HepG2 (cell line): Measurements from ENCODE around the gene BCAM. TPM values are rescaled to one million over a fixed set of nuclear protein-coding genes. Genes with fewer than 3 reads are reported as not detected.

Source experiments
- FOXO4 ChIP-seq: sonication (generic); formaldehyde crosslinking; conservative IDR thresholded peaks from 2 replicates; pipeline ENCODE4 v1.8.1; 2023; ENCODE audit warnings: missing genetic modification reagents
- NFIB ChIP-seq: sonication (generic); formaldehyde crosslinking; IDR thresholded peaks from 2 replicates; pipeline ENCODE4 v1.9.0; 2021; ENCODE audit warnings: missing genetic modification reagents, mild to moderate bottlenecking, borderline replicate concordance
- POLR2A ChIP-seq, 2 experiments: IDR thresholded peaks; 2 replicates each; pipeline ENCODE4 v1.6.1; 2011; ENCODE audit warnings: low read depth in 2 of 2, low read length in 2 of 2, mild to moderate bottlenecking in 1 of 2, moderate library complexity in 1 of 2; ENCODE audit not compliant: insufficient read depth in 1 of 2
- WIZ ChIP-seq: sonication (generic); formaldehyde crosslinking; IDR thresholded peaks from 2 replicates; pipeline ENCODE4 v1.5.1; 2020; ENCODE audit warnings: mild to moderate bottlenecking, missing genetic modification reagents
- ZBTB10 ChIP-seq: sonication (generic); formaldehyde crosslinking; IDR thresholded peaks from 2 replicates; pipeline ENCODE4 v1.4.0; 2020; ENCODE audit warnings: missing genetic modification reagents, borderline replicate concordance
- ZC3H4 ChIP-seq: sonication (generic); formaldehyde crosslinking; IDR thresholded peaks from 2 replicates; pipeline ENCODE4 v1.4.0; 2020; ENCODE audit warnings: missing genetic modification reagents, borderline replicate concordance
- ZNF160 ChIP-seq: sonication (generic); formaldehyde crosslinking; IDR thresholded peaks from 2 replicates; pipeline ENCODE4 v1.8.0; 2022; ENCODE audit warnings: mild to moderate bottlenecking, inconsistent platforms, missing genetic modification reagents
- ZNF282 ChIP-seq: fragments of 450-650 bp; IDR thresholded peaks from 2 replicates; pipeline ENCODE4 v1.6.1; 2018; ENCODE audit not compliant: partially characterized antibody
- ZNF556 ChIP-seq: sonication (generic); formaldehyde crosslinking; IDR thresholded peaks from 2 replicates; pipeline ENCODE4 v1.4.0; 2020; ENCODE audit warnings: mild to moderate bottlenecking, missing genetic modification reagents, borderline replicate concordance
- ZNF605 ChIP-seq: sonication (generic); formaldehyde crosslinking; IDR thresholded peaks from 2 replicates; pipeline ENCODE4 v1.8.0; 2022; ENCODE audit warnings: mild to moderate bottlenecking, missing genetic modification reagents
- polyA plus RNA-seq, 8 experiments: library from polyadenylated mRNA; depleted of rRNA in 3 of 8; stranded (reverse) in 7 of 8; unstranded in 1 of 8; fragments of >200 nt; fragmentation: Illumina TruSeq in 4 of 8; extraction: Trizol in 4 of 8; gene quantifications; 2 replicates each; pipeline versions ENCODE4 v1.2.1 to v1.2.3, GENCODE V29; 2011 to 2016; ENCODE audit warnings: low read depth in 4 of 8, missing spikeins in 1 of 8, mixed read lengths in 1 of 8; ENCODE audit not compliant: insufficient read depth in 1 of 8
- total RNA-seq, 5 experiments: library from RNA; depleted of rRNA; stranded (reverse); fragments of >200 nt; fragmentation: Illumina TruSeq; extraction: Trizol; gene quantifications; 2 replicates each; pipeline ENCODE4 v1.2.3, GENCODE V29; 2016; ENCODE audit warnings: low read depth in 1 of 5
- TF ChIP-seq, protein P1 (sequence below): sonication (generic); formaldehyde crosslinking; IDR thresholded peaks from 2 replicates; pipeline ENCODE4 v1.5.1; 2020; ENCODE audit warnings: mild to moderate bottlenecking, missing genetic modification reagents, borderline replicate concordance
- TF ChIP-seq, protein P2 (sequence below): fragments of 450-650 bp; IDR thresholded peaks from 2 replicates; pipeline ENCODE4 v1.6.1; 2017
- TF ChIP-seq, protein P3 (sequence below): fragments of 450-650 bp; IDR thresholded peaks from 2 replicates; pipeline ENCODE4 v1.6.1; 2017; ENCODE audit warnings: mild to moderate bottlenecking

Gene BCAM
- total and polyA plus RNA-seq, 2 of the 13 experiments (the other 11 are each of a cell fraction or from before 2014, with no cell fraction given) = 51.2 to 62.7 TPM

GRCh38 chr19:44812142-44812718, 3.3 kb downstream of the BCAM start (continued):
- TF ChIP-seq FOXO4 (CRISPR knock-in tag) (no peak), ZNF282 (no peak), ZNF160 (CRISPR knock-in tag) (no peak), ZNF556 (peak; percentile 20; the same call in 1 of the 2 replicates), POLR2A (IDR thresholded peaks at IDR 0.05; ENCODE audit: insufficient read depth in 1 of 2, low read depth in 2 of 2, low read length in 2 of 2) (peak in 1 of 2 experiments; percentile 38; a peak in 1 of 4 replicates), NFIB (CRISPR knock-in tag) (no peak), ZC3H4 (CRISPR knock-in tag) (no peak), ZBTB10 (CRISPR knock-in tag) (no peak), ZNF605 (CRISPR knock-in tag) (no peak), WIZ (no peak)
- TF ChIP-seq, protein P1, sequence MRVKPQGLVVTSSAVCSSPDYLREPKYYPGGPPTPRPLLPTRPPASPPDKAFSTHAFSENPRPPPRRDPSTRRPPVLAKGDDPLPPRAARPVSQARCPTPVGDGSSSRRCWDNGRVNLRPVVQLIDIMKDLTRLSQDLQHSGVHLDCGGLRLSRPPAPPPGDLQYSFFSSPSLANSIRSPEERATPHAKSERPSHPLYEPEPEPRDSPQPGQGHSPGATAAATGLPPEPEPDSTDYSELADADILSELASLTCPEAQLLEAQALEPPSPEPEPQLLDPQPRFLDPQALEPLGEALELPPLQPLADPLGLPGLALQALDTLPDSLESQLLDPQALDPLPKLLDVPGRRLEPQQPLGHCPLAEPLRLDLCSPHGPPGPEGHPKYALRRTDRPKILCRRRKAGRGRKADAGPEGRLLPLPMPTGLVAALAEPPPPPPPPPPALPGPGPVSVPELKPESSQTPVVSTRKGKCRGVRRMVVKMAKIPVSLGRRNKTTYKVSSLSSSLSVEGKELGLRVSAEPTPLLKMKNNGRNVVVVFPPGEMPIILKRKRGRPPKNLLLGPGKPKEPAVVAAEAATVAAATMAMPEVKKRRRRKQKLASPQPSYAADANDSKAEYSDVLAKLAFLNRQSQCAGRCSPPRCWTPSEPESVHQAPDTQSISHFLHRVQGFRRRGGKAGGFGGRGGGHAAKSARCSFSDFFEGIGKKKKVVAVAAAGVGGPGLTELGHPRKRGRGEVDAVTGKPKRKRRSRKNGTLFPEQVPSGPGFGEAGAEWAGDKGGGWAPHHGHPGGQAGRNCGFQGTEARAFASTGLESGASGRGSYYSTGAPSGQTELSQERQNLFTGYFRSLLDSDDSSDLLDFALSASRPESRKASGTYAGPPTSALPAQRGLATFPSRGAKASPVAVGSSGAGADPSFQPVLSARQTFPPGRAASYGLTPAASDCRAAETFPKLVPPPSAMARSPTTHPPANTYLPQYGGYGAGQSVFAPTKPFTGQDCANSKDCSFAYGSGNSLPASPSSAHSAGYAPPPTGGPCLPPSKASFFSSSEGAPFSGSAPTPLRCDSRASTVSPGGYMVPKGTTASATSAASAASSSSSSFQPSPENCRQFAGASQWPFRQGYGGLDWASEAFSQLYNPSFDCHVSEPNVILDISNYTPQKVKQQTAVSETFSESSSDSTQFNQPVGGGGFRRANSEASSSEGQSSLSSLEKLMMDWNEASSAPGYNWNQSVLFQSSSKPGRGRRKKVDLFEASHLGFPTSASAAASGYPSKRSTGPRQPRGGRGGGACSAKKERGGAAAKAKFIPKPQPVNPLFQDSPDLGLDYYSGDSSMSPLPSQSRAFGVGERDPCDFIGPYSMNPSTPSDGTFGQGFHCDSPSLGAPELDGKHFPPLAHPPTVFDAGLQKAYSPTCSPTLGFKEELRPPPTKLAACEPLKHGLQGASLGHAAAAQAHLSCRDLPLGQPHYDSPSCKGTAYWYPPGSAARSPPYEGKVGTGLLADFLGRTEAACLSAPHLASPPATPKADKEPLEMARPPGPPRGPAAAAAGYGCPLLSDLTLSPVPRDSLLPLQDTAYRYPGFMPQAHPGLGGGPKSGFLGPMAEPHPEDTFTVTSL = no peak
- TF ChIP-seq, protein P2, sequence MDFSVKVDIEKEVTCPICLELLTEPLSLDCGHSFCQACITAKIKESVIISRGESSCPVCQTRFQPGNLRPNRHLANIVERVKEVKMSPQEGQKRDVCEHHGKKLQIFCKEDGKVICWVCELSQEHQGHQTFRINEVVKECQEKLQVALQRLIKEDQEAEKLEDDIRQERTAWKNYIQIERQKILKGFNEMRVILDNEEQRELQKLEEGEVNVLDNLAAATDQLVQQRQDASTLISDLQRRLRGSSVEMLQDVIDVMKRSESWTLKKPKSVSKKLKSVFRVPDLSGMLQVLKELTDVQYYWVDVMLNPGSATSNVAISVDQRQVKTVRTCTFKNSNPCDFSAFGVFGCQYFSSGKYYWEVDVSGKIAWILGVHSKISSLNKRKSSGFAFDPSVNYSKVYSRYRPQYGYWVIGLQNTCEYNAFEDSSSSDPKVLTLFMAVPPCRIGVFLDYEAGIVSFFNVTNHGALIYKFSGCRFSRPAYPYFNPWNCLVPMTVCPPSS = no peak
- TF ChIP-seq, protein P3, sequence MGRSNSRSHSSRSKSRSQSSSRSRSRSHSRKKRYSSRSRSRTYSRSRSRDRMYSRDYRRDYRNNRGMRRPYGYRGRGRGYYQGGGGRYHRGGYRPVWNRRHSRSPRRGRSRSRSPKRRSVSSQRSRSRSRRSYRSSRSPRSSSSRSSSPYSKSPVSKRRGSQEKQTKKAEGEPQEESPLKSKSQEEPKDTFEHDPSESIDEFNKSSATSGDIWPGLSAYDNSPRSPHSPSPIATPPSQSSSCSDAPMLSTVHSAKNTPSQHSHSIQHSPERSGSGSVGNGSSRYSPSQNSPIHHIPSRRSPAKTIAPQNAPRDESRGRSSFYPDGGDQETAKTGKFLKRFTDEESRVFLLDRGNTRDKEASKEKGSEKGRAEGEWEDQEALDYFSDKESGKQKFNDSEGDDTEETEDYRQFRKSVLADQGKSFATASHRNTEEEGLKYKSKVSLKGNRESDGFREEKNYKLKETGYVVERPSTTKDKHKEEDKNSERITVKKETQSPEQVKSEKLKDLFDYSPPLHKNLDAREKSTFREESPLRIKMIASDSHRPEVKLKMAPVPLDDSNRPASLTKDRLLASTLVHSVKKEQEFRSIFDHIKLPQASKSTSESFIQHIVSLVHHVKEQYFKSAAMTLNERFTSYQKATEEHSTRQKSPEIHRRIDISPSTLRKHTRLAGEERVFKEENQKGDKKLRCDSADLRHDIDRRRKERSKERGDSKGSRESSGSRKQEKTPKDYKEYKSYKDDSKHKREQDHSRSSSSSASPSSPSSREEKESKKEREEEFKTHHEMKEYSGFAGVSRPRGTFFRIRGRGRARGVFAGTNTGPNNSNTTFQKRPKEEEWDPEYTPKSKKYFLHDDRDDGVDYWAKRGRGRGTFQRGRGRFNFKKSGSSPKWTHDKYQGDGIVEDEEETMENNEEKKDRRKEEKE = no peak
